Uterus (tissue), 2 donors: ENCODE measurements around the gene PSORS1C1.

Experiments used
- CTCF ChIP-seq, 4 experiments: fragments of 200-600 bp in 2 of 4; fragments of 450-650 bp in 2 of 4; sonication (generic) in 2 of 4; IDR thresholded peaks; one replicate each; pipeline ENCODE4 v1.5.1; 2016 to 2019; ENCODE audit warnings: antibody characterized with exemption in 4 of 4, mild to moderate bottlenecking in 2 of 4, moderate library complexity in 1 of 4
- POLR2A ChIP-seq, 2 donors: fragments of 450-650 bp; IDR thresholded peaks; one replicate each; pipeline ENCODE4 v1.6.1; 2016; ENCODE audit warnings: antibody characterized with exemption in 2 of 2, mild to moderate bottlenecking in 1 of 2, moderate library complexity in 1 of 2

GRCh38 chr6:31090275-31090972 is 24.2 kb upstream of the PSORS1C1 start:
- TF ChIP-seq CTCF (IDR thresholded peaks at IDR 0.05) (no peak), POLR2A (IDR thresholded peaks at IDR 0.05) (no peak)
